Measurements from ENCODE around the gene SEC14L5.

Gene SEC14L5

DNA sequence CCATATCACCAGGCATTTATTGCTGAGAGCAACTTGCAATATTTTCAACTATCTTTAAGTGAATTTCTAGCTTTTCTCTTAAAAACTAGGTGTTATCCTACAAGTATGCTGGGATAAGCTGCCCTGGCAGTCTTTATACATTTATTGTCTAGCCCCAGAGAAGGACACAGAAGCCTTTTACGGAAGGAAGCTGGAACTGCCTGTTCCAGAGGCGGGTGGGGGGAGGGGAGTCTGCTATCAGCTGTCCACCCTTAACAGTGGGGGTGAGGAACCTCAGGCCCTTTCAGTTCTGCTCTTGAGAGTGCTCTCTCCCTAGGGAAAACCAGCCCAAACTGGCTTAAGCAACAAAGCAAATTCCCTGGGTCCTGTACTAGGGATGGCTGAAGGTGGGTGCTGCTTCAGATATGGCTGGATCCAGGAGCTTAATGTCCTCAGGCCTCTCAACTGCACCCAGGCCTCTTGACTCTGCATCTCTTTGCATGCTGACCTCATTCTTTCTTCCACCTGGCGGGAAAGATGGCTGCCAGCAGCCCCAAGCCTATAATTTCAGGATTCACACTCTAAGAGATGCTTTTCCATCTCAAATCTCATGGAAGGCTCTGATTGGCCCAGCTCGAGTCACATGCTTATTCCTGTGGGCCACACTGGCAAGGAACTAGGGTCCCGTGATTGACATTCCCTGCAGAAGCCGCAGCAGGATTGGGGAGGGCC lies 59.0 kb downstream of the SEC14L5 start:
- DNase-seq, result no peak

DNA sequence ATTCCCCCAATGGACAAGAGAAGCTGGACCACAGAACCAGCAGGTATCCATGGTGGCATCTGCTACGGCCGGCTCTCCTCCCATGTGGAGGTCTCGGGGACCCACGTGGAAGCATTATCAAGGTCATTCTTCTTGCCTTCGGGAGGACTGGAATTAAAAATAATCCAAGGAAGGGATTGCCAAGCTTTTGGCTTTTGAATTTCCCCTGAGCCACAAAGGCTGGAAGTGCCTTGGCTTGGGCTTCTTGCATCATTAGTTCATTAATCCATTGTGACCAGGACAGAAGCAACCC lies 59.5 kb downstream of the SEC14L5 start:
- no peak for DNase-seq

DNA sequence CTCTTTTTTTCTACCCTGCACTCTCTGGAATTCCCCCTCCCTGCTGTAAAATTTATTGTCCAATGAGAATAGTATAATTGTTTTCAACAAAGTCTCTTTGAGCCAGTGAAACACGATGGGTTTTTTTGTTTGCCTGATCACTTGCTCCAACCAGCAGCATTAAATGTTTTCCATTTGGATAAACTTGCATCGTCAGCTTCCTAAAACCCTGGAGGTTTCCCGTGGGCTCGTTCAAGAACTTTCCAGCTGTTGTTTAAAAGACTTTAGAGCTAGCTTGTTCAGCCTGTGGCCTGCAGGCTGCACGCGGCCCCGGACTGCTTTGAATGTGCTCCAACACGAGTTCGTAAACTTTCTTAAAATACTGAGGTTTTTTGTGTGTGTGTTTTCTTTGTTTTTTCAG lies 60.7 kb downstream of the SEC14L5 start:
- no peak for DNase-seq

DNA sequence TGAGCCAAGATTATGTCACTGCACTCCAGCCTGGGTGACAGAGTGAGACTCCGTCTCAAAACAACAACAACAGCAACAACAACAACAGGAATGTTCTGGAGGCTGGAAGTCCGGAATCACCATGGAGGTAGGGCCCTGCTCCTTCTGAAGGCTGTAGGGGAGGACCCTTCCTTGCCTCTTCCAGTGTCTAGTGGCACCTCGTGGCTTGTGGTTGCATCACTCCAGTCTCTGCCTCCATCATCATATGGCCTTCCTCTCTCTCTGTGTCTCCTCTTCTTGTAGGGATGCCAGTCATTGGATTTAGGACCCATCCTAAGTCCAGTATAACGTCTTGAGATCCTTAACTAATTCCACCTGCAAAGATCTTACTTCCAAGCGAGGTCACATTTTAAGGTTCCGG lies 61.6 kb downstream of the SEC14L5 start:
- no peak for DNase-seq

DNA sequence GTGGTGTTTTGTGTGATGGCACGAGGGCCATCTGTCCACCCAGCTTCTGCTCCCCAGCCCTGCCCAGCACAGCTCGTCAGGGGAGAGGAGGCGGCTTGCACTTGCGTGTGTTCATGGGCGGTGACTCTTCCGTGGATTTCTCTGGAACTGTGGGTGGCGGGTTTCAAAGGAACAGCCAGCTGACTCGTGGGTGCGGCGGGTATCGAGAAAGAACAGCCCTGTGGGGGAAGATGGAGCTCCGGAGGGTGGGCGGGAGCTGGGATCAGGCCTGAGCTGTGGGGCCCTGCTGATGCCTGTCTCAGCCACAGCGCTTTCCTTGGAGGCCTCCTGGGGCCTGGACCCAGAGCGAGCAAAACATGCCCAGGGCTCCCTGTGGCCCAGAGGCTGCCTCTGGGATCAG lies 62.4 kb downstream of the SEC14L5 start:
- no peak for DNase-seq

DNA sequence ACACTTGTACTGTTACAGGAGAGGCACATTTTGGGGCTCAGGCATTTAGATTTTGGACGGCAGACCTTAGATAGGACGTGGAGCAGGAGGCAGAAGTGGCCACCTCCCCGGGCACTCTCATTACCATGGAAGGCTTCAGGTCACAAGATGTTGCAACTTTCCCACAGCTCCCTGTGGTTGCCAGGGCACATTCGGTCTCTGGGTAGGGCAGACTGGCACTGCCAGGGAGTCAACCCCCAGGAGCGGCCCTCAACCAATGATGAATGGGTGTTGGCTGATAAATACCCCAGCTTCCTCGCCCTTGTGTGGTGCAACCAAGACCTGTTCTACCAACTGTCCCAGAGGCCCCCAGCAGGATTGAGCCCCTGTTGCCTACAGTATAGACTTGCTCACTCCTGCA lies 64.4 kb downstream of the SEC14L5 start:
- no peak for DNase-seq

DNA sequence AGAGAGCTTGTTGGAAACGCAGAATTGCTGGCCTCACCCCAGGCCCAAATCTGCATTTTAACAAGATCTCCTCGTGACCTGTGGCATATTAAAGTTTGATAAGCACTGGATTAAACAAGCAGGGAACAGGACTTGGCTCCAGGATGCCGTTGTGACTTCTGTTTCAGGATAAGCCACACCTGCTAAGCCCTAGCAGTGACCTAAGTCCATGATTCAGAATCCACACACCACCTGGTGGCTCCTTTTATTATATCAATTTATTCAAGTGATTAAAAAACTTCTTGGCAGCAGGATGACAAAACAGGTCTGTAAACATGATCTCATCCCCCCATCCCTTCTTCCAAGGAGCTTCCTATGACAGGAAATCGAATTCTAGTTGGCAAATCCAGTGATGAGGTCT lies 66.5 kb downstream of the SEC14L5 start:
- DNase-seq, result no peak

DNA sequence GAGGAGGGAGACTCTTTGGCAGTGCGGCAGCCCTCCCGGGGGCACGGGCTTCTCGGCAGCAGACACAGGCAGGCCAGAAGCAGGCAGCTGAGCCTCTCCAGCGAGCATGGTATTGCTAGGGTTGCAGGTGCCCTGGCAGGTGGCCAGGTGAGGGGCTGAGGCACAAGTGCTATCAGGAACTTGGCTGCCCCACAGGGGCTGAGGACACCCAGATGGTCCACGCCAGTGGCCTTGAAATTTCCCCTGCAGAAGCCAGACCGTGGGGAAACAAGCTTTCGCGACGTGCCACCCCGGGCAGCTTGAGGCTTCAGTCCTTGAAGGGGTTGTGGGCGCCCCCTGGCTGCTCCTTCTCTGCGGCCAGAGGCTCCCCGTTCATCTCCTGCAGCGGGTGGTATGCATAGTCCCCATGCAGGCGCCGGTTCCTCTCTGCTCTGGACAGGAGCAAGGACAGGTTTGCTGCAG lies 67.1 kb downstream of the SEC14L5 start:
- no peak for DNase-seq

DNA sequence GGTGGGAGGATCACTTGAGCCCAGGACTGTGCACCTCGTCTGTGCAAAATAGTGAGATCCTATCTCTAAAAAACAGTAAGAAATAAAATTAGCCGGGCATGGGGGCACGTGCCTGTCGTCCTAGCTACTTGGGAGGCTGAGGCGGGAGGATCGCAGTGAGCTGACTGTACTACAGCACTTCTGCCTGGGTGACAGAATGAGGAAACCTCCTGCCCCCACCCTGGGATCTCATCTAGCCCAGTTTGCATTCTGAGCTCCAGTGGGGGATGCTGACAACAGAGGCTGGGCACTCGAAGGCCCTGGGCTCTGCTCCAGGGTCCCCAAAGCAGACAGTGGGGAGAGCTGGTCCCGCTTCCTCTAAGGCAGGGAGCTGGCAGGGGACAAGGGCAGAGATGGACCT lies 68.5 kb downstream of the SEC14L5 start:
- no peak for DNase-seq

DNA sequence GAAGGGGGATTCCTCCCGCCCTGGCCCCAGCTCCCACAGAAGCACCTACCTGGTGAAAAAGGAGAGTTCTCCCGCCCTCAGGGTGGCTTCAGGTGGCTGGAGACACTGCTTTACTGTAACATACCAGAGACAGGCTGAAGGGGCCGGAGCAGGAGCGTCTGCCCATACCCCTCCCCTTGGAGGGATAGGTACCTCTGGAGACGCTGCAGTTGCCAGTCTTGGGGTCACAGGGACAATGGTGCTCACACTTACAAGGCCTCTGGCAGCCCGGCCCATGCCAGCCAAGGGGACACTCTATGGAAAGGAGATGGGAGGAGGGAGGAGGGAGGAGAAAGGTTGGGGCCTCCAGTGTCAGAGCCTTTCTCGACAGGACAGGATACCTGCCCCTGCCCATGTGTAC lies 69.0 kb downstream of the SEC14L5 start:
- no peak for DNase-seq

DNA sequence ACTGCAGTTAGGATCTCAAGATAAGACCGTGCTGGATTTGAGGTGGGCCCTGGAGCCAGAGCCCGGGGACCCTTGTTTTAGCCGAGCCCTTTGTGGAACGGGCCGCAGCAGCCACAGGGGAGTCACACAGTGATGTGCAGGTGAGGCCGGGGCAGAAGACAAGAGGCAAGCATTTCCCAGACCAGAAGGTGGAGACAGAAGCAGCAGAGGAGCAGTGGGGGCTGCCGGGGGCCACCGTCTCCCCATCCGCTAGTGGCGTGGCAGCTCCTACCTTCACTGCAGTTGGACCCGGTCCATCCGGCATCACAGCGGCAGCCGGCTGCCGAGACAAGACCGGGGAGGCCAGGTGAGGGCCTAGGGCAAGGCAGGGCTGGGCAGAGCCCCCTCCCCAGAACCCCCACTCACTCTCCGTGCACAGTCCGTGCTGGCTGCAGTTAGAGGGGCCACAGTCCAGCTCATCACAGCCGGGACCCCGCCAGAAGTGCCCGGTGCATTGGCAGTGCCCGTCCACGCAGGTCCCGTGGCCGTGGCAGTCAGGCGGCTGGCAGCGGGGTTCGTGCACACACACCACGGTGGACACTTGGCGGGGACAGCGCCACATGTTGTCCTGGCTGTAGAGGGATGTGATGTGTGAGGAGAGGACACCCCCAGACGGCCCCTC lies 69.6 kb downstream of the SEC14L5 start:
- no peak for DNase-seq

DNA sequence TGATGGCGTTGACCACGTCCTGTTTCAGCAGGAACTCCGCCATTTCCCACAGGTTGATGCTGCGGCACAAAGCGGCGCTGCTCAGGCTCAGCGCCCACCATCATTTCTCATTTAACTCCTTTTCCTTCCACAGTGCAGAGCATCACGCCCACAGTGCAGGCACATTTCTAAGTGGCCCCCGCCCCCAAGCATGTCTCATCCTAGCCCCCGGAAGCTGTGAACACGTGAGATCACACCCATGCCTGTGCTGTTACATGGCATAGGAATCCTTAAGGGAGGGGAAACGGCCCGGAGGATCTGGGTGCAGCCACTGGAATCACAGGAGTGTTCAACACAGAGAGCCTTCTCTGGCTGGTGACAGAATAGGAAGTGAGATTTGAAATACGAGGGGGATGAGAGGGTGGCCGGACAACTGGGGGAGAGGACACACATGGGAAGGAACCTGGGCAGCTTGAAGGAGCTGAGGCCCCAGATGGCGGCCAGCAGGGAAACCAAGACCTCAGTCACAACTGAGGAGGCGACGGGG lies 70.9 kb downstream of the SEC14L5 start:
- DNase-seq, result no peak

DNA sequence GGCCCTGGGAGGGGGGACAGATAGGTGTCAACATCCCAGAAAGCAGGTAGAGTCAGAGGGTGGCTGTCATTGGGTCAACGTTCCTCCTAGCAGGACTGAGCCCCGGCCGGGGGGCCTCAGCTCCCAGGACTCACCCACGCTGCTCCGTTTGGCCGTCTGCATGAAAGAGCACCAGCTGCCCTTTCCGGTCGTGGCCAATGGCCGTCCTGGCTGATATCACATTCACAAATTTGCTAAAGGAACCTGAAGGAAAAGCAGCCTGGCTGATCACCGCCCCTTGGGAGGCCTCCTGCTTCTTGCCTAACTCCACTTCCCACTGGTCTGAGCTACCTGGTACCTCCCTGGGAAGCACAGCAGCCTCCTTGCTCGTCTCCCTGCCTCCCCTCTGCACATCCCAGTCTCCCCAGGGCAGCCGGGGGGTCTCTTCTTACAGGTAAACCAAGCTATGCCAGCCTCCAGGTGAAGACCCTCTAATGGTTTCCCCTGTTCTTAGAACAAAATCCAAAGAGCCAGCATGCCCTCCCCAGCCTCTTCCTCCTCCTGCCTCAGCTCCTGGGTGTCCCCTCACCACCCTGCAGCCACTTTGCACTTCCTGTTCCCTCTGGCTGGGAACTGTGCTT lies 72.2 kb downstream of the SEC14L5 start:
- no peak for DNase-seq

DNA sequence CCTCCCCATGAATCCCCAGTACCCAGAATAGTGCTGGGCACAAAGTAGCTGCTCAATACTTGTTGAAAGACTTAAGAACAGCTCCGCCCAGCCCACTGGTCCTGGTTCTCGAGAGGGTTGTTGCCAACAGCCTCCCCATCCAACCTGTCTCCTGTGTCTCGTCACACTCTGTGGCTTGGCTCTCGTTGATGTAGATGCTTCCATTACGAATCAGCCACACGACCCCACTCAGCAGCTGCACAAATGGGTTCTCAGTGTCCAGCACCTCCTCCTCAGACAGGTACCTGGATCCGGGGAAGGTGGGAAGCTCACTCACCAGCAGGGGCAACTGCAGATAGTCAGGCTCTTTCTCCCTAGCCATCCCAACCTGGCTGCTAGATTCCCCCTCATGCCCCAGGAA lies 73.5 kb downstream of the SEC14L5 start:
- no peak for DNase-seq

DNA sequence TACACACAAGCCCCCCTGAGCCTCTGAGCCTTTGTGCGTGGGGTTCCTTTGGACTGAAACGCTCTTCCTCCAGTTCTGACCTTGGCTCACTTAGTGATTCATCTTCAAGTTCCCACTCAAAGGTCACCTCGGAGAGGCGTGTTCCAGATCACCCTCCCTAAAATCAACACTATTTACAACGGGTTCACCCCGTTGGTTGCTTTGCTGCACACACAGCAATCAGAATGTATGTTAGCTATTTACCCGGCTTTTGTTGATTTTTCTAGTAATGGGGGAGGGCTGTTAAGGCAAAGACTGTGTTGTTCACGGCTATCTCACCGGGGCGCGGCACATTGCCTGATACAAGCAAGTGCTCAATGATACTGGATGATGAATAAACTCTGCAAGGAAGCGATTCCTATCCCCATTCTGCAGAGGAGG lies 74.6 kb downstream of the SEC14L5 start:
- DNase-seq, result no peak

DNA sequence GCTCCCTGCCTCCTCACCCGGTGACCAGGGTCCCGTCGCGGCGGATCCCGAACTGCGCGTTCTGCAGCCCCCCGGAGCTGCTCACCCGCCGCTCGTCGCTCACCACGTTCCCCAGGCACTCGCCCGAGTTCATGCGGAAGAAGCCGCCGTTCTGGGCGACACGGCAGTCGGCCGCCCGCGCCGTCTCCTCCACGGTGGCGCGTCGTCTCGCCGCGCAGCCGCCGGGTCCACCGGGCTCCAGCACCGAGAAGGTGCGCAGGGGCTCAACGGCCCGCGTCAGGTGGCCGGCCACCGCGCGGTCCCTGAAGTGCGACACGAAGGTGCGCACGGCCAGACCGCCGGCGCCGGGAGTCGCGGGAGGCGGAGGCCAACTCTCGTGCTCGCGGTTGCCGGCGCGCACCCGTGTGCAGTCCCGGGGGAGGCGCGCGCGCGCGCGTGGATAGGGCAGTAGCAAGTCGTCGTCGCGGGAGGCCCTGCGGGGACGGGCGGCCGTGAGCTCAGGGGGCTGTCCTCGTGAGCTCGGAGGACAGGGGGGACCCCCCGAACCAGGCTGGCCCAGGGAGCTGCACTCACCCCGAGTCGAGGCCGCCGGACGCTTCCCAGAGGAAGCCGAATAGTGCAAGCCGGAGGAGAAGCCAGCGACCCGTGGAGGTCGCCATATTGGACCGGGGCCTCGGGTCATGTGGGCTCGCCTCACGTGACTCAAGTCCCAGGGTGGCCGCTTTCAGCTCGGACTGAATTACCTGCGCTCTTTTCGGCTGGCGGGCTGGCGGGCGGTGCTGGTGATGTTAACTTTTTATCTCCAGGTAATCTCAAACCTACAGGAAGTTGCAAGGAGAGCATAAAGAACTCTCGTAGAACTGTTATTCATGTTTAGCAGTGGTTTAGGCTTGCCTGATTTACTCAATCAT lies 75.4 kb downstream of the SEC14L5 start, which contains the start of gene NAGPA:
TSS of gene NAGPA (minus strand) at position 680 of the 911 bp plus-strand sequence. CDS start at position 659, 21 bp downstream.
- DNase-seq, result peak; percentile 89

DNA sequence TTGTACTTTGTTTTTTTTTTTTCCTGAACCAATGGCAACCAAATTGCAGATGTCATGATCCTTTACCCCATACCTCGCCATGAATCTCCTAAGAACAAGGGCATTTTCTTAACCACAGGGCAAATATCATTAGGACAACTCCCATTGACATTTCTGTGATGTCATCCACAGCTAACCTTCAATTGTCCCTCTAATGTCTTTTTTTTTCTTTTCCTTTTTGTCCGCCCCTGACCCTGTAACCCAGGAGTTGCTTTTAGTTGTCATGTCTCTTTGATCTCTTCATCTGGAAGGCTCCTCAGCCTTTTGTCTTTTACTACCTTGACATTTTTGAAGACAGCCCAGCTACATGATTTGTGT lies 76.0 kb downstream of the SEC14L5 start:
- DNase-seq, result no peak

DNA sequence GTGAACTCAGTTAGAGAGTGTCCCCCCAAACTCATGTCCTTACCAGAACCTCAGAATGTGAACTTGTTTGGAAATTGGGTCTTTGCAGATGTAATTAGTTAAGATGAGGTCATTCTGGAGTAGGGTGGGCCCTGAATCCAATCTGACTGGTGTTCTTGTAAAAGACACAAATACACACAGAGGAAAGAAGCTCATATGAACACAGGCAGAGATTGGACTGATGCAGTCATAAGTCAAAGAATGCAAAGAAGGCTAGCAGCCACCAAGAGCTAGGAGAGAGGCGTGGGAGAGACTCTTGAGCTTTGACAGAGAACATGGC lies 77.7 kb downstream of the SEC14L5 start:
- DNase-seq, result no peak

DNA sequence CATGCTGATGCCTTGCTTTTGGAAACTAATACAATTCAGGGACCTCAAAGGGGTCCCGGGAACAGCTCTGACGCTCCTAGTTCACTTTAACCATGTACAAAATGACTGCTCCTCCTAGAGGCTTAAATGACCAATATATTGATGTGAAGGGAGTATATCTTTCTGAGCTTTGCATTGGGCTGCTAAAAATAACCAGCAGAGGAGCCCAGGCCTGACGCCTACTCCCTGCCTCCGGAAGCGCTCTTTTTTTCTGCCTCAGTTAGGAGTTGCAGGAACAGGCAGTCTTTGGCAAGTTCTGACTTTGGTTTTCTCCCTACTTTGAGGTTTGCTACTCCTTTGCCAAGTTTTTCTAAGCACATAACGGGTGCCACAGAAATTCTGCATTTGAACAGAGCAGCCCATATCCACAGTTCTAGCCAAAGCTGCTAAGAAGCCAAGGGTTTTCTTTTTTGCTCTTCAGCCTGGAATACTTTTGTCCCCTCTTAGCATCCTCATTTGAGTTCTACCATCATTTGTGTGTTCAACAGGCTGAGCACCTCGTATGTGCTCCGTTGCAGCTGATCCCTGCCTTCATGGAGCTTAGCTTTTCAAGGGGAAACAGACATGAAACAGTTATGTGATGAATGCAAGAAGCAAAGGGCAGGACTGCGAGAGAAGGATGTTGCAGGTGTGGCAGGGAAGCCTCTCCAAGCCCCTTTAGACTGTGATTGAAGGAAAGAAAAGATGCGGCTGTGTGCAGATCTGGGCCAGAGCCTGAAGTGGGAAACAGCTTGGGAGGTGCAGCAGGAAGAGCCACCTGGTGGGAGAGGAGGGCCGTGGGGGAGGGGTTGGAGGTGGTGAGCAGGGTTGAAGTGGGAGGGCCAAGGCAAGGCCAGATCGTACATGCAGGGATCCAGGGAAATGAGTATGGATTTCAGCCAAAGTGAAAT lies 78.4 kb downstream of the SEC14L5 start:
- no peak for DNase-seq

DNA sequence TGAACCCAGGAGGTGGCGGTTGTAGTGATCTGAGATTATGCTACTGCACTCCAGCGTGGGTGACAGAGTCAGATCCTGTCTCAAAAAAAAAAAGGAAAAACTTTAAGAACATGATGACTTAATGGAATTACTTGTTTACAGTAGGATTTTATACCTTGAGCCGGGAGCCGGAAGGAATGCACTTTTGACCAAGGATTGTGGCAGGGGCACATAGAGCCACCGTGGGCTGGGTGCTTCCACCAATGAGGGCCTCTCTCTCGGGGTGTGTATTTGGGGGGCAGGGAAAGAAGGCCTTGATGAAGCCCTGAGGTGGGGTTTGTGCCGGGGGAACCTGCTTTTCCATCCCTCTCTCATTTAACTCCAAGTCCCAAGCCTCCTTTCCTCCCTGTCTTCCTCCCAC lies 82.3 kb downstream of the SEC14L5 start:
- no peak for DNase-seq

DNA sequence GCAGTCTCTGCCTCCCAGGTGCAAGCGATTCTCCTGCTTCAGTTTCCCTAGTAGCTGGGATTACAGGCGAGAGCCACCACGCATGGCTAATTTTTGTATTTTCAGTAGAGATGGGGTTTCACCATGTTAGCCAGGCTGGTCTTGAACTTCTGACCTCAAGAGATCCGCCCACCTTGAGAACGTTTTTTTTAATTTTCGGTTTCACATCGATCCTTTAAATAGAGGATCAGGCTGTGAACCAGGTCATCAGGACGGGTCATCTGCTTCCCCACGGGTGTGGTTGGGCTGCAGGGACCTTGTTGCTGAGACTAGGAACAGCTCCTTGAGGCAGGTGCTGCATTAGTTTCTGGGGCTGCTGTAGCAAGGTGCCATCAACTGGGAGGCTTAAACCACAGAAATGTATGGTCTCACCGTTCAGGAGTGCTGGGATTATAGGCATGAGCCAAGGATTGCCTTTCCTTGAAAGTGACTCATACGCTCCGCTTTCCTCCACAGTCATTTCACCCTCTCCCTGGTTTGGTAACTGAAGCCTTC lies 83.5 kb downstream of the SEC14L5 start:
- no peak for DNase-seq

All from activated CD4-positive, alpha-beta T cell treated with anti-CD3 and anti-CD28 coated beads, Interleukin-10, Interleukin-2, amounts not matched to agents 100 ng/mL and 50 ng/mL, durations not matched to agents 16 hours and 8 hours (primary cell).